Gastroesophageal sphincter (tissue), 3 donors: Measurements from ENCODE around the gene ZNF443.

Source experiments
- EP300 ChIP-seq: sonication (generic); formaldehyde crosslinking; IDR thresholded peaks from one replicate; pipeline ENCODE4 v1.6.1; 2017; ENCODE audit warnings: antibody characterized with exemption, mild to moderate bottlenecking
- POLR2A ChIP-seq, 2 donors: fragments of 450-650 bp; IDR thresholded peaks; one replicate each; pipeline ENCODE4 v1.6.1; 2017; ENCODE audit warnings: antibody characterized with exemption in 2 of 2, mild to moderate bottlenecking in 2 of 2, moderate library complexity in 1 of 2
- POLR2AphosphoS5 ChIP-seq: sonication (generic); formaldehyde crosslinking; IDR thresholded peaks from one replicate; pipeline ENCODE4 v1.6.1; 2017; ENCODE audit warnings: antibody characterized with exemption
- TF ChIP-seq, protein P1 (sequence below), 4 experiments: fragments of 200-600 bp in 2 of 4; fragments of 450-650 bp in 2 of 4; sonication (generic) in 1 of 4; IDR thresholded peaks; one replicate each; pipeline ENCODE4 v1.5.1; 2017 to 2019; ENCODE audit warnings: antibody characterized with exemption in 4 of 4, mild to moderate bottlenecking in 2 of 4, moderate library complexity in 2 of 4

DNA sequence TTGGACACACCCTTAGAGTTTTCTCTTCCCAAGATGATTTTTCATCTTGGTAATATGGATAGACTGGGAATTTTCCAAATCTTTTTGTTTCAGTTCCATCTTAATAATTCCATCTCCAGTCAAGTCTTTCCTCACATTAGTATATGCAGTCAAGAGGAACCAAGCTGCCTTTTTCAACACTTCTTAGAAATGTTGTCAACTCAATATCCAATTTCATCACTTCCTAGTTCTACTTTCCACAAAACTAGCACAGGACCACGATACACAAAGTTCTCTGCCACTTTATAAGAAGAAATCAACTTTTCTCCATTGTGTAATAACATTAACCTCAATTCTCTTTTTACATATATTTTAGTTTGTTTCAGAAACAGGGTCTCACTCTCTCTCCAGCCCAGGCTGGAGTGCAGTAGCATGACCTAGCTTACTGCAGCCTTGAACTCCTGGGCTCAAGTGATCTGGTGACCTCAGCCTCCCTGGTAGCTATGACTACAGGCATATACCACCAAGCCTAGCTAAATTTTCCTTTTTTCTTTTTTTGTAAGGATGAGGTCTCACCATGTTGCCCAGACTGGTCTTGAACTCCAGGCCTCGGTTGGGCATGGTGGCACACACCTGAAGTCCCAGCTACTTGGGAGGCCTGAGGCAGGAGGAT, 15.5 kb downstream of the ZNF443 start:
- TF ChIP-seq, protein P1, sequence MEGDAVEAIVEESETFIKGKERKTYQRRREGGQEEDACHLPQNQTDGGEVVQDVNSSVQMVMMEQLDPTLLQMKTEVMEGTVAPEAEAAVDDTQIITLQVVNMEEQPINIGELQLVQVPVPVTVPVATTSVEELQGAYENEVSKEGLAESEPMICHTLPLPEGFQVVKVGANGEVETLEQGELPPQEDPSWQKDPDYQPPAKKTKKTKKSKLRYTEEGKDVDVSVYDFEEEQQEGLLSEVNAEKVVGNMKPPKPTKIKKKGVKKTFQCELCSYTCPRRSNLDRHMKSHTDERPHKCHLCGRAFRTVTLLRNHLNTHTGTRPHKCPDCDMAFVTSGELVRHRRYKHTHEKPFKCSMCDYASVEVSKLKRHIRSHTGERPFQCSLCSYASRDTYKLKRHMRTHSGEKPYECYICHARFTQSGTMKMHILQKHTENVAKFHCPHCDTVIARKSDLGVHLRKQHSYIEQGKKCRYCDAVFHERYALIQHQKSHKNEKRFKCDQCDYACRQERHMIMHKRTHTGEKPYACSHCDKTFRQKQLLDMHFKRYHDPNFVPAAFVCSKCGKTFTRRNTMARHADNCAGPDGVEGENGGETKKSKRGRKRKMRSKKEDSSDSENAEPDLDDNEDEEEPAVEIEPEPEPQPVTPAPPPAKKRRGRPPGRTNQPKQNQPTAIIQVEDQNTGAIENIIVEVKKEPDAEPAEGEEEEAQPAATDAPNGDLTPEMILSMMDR (IDR thresholded peaks at IDR 0.05) = no peak
- no peak for TF ChIP-seq POLR2A (IDR thresholded peaks at IDR 0.05)
- no peak for TF ChIP-seq EP300
- TF ChIP-seq POLR2AphosphoS5 = no peak
